ENCODE data around the gene ZNF608.

Gene ZNF608

DNA sequence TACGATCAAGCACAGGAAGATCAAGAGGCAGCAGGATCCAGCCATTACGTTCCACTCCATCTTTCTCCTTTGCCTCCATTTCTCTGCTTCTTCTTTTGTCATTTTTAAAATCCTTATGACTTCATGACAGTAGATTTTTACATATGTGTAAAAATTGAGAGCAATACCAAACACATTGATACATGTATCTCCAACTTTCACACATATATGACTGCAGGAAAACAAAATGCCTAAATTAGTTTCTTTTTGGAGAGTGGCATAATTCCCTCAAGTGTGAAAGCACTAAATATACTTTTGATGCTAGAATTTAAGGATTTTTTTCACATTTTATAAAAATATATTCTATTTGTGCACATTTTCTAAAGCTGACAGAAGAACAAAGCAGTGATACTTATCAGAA is 8.6 kb upstream of the ZNF608 start:
- in situ Hi-C loops (cut with MboI; ENCODE audit: low sequenced_read_pairs) = no loop called here

DNA sequence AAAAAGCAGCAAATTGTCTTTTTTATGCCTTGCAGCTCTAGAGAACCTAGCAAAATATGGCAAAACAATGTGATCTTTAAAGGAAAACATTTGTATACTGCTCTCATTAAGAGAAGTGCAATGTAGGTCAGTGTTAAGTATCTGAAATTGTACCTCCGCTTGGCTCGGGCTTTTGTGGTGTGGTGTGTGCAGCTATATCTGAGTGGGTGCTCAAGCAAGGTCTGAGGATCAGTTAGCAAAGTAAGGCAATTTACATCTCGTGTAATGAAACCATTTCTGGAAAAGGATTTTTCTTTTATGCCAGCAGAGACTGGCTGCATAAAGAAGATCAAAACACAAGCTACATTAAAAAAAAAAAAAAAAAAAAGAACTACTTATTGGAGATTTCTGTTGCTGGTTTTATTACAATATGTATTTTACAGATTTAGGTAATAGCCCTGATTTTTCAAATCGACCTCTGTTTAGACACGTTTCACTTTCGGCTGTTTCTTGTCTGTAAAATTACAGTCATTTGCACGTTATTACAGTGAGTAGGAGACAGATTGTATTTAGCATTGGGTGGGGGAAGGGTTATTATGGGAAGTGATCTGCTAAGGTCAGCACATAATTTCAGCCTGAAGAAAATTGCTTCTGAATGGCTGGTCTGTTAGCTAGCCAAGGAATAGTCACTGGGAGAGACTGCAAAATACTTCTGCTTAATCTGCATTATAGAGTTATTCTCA is 7.9 kb upstream of the ZNF608 start:
- in situ Hi-C loops (cut with MboI; ENCODE audit: low sequenced_read_pairs) = no loop called here

DNA sequence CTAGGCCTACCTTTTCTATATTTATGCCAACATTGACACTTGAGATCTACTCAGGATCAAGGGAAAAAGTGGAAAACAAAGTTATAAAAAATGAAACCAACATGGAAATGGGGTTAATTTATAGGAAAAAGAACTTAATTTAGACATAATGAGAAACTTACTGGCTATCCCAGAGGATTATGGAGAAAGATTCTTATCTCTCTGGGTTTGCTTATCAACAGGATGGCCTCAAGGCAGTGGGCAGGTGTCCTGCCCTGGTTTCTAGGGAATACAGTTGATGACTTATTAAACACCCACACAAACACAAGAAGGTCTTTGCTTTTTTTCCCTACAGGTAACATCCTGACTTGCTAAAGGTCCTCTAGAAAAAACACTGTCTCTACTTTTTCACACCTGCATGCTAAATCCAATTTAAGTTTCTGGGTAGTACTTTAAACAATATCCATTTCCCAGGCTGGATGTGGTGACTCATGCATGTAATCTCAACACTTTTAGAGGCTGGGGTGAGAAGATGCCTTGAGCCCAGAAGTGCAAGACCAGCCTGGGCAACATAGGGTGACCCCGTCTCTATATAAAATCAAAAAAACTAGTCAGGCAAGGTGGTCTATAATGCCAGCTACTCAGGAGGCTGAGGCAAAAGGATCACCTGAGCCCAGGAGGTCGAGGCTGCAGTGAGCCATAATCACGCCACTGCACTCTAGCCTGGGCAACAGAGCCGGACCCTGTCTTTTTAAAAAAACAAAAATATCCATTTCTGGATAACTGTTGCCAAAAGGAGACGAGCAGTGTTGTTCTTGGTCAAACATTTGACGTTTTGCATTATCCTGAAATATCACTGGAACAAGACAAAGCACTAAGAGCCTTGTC is 6.6 kb upstream of the ZNF608 start:
- in situ Hi-C loops (cut with MboI; ENCODE audit: low sequenced_read_pairs) = no loop called here

DNA sequence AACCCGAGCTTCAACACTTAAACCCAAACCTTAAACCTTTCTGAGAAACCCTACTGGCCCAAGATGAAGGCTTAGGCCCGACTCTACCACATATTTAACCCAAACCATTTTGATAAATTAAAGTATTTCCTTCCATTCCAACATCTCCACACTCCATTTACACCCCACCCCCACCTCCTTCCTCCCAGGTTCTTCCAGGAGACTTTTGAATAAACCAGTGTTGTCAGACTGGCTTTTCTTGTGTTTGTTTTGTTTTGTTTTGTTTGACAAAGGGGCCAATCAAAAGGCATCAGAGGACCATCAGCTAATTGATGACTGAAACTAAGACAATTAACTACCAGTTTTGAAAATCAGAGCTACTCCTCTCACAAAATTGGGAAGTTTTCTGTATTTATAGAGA is 4.6 kb upstream of the ZNF608 start:
- in situ Hi-C loops (cut with MboI; ENCODE audit: low sequenced_read_pairs) = no loop called here

DNA sequence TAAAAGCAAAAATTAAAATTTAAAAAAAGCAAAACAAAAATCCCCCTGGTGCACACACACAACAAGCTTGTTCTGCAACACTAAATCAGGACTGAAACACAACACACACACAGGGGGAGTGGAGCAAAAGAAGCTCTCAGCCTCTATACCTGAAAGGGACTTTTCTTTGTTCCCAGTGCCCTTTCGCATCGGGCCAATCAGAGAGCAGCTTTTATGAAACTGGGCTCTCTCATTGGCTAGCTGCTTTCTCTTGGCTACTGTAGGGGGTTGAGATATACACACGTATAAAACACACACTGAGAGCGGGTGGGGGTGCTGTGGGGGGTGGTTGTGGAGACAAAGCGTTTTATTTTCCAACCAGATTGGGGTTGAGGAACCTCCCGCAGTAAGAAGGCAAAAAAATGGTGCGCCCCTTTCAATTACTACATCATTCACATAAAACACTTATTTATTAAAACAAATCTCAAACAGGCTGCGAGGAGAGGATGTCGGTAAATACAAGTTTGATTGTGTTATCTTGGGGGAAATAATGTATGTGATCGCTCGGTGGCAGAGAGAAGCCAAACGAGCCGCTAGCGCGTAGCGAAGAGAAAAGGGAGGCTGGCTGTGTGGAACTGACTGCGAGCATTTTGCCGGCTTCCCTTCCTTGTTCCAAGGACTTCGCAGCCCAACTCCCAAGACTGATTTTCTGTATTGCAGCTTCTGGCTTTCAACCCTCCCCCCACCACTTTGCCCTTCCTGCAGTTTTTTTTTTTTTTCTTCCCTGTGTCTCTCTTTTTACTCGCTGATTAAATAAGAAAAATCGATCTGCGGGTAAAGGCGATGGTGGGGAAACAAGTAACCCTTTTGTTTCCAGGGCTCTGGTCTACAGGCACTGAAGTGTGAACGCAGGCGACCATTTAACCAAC is 2.5 kb upstream of the ZNF608 start:
- in situ Hi-C loops (cut with MboI; ENCODE audit: low sequenced_read_pairs) = no loop called here

DNA sequence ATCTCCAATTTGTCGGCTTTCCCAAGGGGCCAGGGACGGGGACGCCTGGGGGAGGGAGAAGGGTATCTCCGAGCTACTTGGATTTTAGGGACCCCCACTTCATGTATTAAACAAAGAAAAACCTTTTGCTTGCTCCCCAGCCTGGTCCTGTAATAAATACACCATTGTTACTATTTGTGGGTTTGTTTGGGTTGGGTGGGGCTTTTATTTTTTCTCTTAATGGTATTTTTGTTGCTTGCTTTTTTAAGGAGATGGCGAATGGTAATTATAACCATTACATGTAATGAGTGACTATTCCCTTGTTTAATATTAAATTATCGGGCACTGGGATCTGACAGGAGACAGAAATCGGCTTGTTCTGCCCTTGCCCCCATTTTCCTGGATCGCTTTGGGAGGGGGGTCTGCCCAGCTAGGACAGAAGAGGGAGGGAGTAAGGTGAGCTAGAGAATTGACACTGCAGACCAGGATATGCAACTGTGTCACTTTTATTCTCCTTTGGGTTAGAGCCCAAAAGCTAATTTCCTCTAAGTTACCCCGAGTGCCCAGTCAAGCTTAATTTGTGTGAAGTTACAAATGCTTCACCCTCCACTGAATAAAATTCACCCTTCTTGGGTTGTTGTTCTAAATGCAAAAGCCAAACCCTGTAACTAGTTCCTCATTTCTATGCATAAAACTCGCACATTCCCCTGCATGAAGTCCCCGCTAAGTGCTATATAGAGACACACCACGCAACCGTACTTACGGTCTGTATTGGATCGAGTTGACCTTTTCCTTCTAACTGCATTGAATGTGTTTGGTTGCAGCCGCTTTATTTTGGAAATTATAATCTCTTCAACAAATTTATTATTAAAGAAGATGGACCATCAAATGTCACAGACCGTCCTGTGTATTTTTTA is 1.6 kb upstream of the ZNF608 start:
- in situ Hi-C loops (cut with MboI; ENCODE audit: low sequenced_read_pairs) = no loop called here

DNA sequence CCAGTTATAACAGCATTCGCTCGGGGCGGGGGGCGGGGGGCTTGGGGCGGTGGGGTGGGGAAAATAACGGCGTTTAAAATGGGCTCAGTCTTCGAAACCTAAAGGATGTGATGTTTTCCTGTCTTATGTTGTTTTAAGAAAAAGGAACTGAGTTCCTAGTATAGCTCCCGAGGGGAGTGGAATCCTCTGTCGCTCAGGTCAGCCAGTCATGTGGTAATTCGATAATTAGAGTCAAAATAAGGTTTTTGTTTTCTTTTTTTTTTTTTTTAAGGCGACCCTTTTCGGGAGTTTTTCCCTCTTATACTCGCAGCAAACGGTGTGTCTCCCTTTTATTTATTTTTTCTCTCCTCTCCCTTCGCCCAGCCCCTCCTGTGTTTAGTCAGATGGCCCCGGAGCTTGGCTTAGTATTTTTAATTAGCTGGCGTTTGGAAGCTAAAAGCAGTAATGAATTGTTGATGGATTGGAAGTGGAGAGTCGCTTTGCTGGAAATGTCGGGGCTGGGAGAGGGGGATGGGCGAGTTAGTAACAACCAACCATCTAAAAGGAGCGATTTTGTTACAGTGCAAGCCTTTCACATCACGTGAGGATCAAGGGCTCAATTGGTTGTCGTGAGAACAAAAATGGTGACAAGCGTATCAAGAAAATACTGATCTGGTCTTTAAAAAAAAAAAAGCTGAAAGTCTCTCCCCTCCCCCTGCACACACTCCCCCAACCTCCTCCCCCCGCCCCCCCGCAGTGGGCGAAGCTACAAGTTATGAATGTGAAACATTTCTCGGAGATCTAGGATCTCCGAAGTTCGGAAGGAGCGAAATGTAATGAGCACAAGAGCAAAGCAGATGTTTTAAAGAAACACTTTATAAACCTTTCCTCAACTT is 714 bp upstream of the ZNF608 start:
- in situ Hi-C loops (cut with MboI; ENCODE audit: low sequenced_read_pairs) = no loop called here

DNA sequence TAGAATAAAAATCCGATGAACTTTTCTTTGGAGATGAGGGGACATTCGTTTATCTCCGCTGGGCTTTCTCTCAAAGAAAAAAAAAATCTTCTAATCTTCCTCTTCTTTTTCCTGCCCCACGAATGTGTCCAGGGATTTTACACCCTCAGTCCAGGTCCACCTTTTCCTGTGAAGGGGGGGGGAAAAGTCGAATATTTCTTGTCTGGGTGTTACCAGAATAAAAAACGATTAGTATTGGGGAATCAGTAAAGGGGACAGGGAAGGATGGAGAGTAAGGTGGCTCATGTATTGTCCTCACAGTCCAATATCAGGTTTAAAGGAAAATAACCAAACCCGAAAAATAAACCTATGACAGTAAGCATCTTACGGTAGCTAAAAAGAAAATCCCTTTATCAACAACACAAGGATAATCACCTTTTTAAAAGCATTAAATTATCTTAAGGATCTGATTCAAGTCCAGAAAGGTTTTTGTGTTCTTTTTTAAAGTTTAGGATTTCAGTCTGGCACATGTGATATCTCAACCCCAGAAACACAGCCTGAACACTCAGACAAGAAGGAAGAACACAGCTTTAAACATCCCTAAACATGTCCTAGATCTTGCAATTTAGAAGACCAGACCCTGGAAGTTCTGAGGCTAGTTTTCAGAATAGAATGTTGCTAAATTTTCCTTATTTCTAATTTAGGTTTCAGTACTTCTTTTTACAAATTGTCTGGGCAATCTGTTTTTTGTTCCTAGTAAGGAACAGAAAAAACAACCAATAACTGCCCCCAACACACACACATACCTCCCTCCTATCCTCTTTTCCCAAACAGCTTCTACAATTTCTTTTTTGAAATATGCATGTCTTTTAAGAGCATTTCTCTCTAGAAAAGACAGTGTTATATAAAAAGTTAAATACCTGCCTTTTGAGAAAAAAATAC is 1.2 kb downstream of the ZNF608 start:
- in situ Hi-C loops (cut with MboI; ENCODE audit: low sequenced_read_pairs) = no loop called here

DNA sequence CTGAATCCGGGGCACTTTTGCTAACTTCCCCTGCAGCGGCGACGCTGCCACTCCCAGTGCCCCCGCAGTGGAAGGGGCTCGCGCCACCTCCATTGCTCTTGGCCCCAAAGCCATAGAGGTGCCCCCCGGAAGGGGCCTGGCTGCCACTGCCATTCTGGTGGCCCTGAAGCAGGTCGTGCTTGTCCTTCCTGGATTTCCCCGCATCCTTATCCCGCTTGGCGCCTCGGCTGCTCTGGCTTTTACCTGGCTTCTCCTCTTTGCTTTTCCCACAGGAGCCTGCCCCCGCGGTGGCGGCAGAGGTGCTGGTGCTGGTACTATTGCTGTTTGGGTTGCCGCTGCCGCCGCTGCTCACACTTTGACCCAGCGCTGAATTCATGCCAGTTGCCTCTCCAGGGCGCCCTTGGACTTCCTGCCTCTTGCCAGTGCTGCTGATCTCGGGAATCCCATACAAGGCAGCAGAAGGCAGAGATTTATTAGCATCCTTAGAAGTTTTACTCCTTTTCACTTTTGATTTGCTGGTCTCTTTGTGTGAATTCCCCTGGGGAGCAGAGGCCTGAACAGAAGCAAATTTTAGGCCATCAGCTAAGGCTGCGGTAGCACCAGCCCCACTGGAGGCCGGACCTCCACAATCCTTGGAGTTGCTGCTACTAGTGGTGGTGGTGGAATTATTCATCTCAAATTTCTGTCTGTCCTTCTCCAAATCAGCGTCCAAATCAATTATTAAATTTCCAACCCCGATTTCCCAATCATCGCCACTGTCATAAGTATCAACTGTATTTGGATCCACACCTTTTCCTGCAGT is 2.1 kb downstream of the ZNF608 start:
- in situ Hi-C loops (cut with MboI; ENCODE audit: low sequenced_read_pairs) = no loop called here

DNA sequence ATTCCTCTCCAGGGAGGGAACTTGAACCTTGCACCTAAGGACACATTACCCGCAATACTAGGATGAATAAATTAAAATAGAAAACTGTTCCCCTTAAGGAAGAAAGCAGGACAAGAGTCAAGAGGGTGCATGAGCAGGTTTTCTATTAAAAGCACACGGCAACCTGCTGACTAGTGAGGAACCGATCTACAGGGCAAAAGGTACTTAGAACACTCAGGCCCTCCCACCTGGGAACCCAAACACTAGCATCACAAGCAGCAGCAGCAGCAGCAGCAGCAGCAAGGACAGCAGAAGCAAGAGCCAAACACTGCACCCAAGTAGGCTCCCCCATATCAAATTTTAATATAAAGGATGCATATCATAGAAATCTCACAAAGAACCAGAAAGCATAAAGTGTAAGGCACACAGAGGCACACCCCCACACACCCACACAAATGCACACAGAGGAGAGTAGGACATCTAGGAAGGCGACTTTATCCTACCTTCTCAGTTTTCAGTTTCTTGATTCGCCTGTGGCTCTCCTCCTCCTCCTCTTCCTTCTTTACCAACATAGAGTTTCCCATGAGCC is 2.8 kb downstream of the ZNF608 start:
- in situ Hi-C loops (cut with MboI; ENCODE audit: low sequenced_read_pairs) = no loop called here

DNA sequence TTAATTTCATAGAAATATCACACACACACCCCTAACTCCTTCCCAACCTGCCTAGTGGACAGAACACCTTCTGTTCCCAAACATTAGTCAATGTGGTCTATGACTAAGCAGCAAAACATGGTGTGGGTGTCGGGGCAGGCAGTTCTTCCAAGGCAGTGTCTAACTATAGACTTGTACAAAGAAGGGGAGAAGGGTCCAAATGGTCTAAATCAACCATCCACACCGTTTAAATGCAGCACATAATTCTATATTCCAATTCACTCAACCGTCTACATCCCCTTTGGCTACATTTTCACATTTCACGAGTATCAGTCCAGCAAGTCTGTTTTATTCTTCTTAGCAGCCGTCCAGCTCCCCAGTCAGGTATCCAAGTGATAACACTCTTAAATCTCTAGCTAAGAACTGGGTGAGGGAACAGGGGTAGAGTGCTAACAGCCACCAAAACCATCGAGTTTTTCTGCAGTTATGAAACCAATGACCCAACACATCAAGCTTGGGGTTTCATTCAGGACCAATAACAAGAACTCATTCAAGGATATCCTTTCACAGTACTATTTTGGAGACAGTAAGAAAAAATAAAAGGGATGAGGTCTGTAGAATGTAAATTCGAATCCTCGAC is 3.3 kb downstream of the ZNF608 start:
- in situ Hi-C loops (cut with MboI; ENCODE audit: low sequenced_read_pairs) = no loop called here

DNA sequence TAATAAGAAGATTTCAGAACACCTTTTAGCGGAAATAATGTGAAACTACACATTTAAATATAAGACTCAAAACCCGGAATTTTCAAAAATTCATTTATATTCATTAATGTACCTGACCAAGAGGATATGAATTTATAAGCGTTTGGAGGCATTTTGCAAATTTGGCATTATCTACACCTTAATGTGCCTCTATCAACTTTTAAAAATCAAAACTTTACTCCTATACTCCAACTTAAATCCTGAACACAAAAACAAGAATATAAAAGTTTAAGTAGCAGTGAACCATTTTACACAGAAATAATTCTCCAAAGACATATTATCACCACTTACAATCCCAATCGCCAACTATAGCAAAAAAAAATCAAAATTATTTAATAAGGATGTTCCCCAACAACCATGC is 3.9 kb downstream of the ZNF608 start:
- in situ Hi-C loops (cut with MboI; ENCODE audit: low sequenced_read_pairs) = no loop called here

DNA sequence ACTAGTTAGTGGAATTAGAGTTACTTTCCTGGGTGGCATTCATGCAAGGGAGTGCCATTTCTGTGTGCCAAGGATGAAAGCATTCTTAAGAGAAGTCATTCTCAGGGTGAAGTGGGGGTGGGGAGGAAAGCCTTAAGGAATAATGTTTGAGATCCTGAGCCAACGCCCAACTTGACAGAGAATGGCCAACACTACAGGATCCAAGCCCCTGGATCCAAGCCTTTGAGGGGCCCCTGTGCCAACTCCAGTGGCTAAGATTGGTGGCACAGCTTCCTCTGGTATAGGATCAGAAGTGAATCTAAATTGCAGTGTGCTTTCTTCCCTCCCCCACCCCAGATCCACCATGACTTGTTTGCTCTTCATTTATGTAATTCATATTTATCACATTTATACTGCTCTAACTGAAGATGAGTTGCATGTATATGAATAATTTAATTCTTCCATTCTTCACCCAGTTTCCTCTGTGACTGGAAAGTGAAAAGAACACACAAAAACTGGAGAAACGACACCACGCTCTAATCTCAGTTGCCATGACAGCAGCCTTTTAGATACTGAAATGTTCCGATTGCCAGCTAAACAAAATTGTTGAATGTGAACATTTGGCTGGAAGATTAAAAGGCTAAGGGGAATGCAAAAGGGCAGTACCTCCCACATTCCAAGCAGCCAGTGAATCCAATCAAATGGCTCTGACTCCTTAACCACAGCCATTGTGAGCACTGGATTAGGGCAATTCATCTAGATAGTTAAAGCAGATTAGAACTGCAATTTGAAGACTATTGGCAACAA is 4.5 kb downstream of the ZNF608 start:
- in situ Hi-C loops (cut with MboI; ENCODE audit: low sequenced_read_pairs) = no loop called here

DNA sequence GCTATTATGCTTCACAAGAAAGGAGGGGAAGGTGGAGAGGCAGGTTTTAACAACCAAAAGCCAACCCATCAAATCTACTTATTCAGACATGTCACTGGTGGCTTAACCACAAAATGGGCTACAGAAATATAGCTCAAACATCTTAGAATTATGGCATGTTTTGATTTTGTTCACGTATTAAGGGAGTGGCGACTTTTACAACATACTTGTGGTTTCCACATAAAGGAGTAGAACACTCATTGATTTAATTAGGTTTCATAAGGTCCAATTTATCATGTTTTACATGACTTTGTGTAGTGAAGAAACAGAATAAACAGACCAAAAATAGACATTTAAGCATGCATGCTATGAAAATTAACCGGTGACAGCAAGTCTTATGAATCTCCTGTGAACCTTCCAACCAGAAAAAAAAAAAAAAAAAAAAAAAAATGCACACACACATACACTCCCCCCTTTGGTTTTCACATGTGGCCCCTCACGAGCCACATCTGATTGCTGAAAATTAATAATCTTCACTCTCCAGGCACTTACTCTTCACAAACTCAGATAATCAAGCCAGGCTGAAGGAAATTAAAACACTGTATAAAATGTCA is 5.4 kb downstream of the ZNF608 start:
- in situ Hi-C loops (cut with MboI; ENCODE audit: low sequenced_read_pairs) = no loop called here

DNA sequence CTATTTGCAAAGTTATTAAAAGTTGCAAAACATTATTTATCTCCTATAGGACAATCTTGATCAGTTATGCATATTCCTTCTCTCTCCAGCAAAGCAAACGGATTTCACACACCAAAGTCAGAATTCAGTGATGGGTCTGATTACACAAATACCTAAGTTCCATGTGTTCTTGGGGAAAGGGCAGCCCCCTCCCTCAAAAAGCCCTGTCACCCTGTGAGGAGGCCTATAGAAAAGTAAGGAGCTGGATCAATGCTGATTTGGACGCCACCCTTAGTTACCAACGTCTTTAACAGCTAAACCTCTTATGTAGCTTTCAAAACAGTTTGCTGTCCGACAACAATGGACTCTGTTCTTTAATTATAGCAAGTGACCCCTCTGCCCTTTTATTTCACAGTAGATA is 6.4 kb downstream of the ZNF608 start:
- in situ Hi-C loops (cut with MboI; ENCODE audit: low sequenced_read_pairs) = no loop called here

DNA sequence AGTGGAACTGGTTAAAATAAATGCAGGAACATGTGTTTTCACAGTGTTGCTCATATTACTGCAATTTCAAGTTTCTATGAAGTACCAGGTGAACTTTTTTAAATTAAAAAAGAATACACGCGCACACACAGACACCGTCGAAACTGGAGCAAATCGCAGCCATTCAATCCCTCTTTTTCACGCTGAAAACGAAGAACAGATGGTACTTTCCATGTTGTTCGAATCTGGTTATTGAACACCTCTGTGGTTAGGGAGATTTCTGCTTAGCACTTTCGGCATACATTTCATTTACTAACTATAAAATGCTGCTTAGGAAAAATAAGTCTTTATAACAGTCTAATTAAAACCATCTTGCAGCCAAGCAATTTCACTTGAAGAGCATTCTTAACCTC is 6.8 kb downstream of the ZNF608 start:
- in situ Hi-C loops (cut with MboI; ENCODE audit: low sequenced_read_pairs) = no loop called here
